Activated T-cell treated with anti-CD3 and anti-CD28 coated beads for 24 hours (primary cell): Measurements from ENCODE around the gene TEX51.

Experiments
- DNase-seq: peaks from one replicate; pipeline ENCODE4 v3.0.0-alpha.2; 2020; ENCODE audit warnings: low read depth

The TEX51 gene

DNA sequence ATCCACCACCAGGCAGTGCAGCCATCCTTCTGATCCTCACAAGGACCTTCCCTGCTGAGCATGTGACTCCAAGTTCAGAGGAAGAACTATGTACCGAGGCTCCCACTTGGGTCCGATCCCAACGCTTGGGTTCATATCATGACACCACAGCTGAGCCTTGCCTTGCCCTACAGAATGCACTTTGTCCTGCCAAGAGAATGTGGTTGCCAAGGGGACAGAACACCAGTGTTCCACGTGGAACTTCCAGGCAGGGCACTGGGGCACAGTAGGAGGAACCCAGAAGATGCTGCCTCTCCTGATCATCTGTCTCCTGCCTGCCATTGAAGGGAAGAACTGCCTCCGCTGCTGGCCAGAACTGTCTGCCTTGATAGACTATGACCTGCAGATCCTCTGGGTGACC is at the start of gene TEX51:
TEX51 (plus strand) TSS at position 255 of the 400 bp plus-strand sequence; CDS start at position 284, 29 bp downstream.
- no peak for DNase-seq

- no peak for DNase-seq
Observed at GRCh38 chr2:126849054-126849453, 49.6 kb upstream of the TEX51 start.

DNA sequence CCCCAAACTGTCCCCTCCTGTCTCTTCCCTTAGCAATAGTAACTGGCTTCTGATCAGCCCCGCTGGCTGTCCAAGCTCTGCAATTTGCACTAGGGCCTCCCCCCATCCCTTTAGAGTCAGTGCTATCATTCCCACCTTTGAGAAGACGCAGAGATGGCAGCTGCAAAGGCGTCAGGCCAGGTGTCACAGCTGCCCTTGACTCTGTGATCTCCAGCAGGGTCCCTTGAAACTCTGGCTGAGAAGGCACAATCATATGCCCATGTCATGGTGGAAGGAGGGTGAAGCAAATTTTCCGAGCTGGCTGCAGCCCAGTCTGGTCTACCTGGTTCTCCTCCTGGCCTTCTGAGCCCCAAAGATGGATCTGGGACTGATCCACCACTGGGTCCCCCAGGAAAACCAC is 49.2 kb upstream of the TEX51 start:
- DNase-seq, result no peak

DNA sequence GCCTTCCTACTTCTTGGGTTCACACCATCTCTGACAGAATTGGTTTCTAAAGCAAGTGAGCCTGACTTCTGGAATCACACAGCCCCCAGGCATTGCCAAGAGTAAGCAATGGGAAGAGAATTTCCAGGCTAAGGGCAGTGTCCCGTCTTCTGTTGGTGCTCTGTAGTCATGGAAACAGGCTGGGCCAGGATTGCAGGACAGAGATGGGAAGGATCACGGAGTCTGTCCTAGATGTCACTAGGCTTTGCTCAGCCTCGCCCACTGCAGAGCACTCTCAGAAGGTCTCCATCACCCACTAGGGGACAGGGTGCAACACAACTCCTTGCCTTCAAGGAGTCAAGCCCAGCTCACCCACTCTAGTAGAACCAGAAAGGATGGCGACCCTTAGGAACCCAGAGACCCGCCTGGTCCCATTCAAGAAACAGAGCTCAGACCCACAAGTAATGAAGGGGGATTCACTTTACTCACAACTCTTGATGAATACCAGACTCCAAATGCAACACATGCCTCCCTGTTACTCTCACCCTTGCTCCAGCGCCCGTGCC is 48.6 kb upstream of the TEX51 start:
- DNase-seq, result no peak

DNA sequence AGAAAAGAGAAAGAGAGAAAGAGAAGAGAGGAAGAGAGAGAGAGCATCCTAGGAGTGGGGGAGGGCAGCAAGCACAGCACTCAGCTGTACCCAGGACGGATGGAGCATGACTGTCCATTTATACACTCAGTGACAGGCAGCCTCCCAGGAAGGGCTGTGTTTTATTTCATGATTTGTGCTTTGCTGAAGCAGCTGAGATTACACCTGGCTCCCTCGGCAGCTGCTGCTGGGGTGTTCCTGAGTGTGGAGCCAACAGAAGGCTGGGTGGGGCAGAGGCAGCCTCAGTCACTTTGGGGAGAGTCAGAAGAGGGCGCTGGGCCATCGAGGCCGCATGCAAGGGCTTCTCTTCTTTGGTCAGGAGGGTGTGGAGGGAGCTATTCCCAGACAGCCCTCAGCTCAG is 47.8 kb upstream of the TEX51 start:
- no peak for DNase-seq

- DNase-seq, result no peak
Observed at GRCh38 chr2:126851756-126852155, 46.9 kb upstream of the TEX51 start.

DNA sequence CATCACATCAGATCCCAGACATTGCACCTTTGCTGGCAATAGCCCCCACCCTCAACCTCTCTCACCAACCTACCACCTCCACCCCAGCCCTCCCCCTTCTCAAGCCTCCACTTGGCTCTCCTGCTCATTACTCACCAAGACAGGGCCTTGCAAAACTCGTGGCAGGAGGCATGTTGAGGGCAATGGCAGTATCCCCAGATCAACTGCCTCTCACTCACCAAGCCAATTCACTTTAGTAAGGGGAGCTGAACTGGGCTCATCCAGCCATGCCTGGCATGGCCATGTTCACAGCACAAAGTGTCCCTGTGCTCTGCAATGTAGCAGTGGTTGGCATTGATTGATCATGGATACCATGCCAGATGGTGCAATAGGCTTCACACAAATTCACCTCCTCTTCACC is 46.3 kb upstream of the TEX51 start:
- DNase-seq, result no peak

GRCh38 chr2:126855606-126856005 is 43.1 kb upstream of the TEX51 start:
- no peak for DNase-seq

DNA sequence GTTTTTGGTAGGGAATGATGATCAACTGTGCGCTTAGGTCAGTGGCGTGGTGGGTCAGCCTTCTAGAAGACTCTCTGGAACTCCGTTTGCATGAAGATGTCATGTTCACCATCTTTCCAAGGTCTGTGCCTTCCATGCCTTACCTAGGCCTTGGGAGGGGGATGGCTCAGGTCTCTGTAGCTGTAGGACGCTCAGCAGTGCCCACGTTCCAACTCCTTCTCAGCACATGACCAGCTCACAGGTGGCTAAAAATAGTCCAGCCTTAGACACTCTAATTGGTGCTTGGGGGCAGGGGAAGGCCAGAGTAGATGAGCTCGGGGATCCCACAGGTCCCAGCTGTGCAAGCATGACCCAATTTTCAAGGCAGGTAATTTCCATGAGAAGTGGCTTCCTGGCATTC is 42.3 kb upstream of the TEX51 start:
- DNase-seq, result no peak

DNA sequence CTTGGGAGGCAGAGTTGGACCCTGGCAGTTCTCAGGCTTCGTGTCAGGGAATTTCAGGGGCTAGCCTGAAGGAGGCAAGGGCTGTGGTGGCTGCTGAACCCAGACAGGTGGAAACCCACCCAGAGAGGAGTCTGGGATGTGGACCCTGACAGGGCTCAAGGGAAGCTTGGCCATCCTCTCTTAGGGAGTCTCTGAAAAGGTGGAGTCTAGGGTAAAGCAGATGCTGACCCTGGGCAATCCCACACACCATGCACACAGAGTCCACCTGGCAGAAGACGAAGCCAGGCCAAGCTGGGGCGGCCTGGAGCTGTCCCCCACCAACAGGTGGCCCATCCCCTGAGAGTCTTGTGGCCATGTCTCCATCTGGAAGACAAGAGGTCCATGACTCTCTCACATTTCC is 41.2 kb upstream of the TEX51 start:
- DNase-seq, result no peak

GRCh38 chr2:126858013-126858412 is 40.7 kb upstream of the TEX51 start:
- DNase-seq, result no peak

DNA sequence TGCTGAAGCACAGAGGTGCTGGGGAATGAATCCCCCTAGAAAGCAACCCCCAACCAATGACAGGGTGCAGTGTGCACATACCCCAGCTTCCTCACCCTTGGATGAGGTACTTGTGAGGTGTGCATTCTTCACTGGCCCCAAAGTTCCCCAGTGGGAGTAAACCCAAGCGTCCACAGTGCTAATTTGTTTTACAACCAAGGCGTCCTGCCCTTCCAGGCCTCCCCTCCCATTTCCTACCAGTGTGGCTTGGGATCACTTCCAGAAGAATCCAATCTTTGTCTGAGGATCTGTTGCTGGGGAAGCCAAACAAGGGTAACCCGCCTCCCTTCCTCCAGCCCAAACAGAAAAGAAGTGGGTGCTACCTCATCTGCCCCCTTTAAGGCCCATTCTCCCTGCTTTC is 40.3 kb upstream of the TEX51 start:
- DNase-seq, result no peak

- no peak for DNase-seq
Observed at GRCh38 chr2:126858991-126859390, 39.7 kb upstream of the TEX51 start.

DNA sequence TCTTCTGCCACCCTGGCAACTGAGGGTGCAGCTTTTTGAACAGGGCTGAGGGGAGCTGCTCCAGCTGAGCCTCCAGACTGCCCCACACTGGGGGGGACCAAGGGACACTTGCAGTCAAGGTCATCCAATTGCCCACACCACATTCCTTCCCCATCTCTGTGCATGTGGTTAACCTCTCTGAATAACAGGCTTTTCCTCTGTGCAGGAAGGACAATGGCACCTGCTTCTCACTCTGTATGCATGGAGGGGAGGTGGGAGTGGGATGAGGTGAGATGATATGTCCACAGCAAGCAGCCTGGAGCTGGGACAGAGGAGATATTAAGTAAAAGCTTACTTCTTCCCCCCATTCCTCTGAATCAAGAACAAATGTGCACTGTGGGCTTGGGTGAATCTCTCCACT is 39.1 kb upstream of the TEX51 start:
- DNase-seq, result no peak

DNA sequence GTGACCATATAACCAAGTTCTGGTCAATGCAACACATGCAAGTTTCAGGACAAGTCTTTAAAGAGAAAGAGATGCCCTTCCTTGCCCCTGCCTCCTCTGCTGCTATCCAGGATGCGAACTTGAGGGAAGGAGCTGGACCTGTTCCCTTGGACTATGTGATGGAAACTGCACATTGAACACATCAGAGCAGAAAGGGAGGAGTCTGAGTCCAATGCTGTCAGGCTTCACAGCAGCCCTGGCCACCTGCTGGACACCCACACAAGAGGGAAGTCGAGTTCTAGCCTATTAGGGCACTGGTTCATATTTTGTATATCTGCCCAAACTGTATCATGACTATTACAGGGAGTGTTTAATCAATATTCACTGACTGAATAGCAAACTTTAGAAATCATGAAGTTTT is 38.3 kb upstream of the TEX51 start:
- DNase-seq, result no peak

DNA sequence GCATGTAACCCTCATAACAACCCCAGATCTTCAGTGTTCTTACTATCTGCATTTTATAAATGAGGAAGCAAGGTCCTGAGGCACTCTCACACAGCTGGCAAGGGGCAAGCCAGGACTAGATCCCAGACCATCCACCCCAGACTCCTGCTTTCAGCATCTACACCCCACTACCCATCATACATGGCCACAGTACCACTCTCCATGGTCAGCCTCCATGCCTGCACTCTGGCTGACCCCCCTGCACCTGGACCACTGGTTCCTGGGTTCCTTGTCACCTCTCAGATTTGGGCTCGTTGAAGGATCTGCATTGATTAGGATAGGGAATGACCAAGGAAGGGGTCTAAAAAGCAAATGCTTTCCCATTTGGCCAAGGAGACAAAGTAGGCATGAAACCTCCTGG is 36.0 kb upstream of the TEX51 start:
- no peak for DNase-seq

DNA sequence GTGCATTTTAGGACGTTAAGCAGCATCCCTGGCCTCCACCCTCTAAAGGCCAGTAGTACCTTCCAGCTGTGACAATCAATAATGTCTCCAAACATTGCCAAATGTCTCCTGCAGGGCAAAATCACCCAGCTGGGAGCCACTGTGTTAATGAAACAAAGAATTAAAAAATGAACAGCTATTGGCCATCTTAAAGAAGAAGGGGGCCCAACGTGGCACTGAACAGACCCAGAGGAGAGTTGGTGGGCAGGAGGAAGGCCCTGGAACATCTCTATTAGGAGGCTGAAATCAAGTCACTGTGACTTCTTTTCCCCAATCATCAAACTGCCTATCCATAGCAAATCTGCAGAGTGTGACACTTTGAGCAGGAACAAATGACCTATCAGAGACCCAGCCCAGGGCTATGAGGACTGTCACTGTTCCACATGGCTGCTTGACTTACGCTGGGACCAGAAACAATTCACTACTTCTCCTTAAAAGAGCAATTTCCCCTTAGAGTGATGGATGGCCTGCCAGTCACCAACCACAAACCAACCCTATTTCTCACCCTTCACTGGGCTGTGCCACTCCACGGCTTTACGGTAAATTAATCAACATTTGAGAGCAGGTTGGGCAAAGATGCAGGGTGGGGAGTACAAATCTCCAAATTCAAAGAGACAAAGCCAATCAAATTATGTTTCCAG is 35.2 kb upstream of the TEX51 start:
- DNase-seq, result no peak

DNA sequence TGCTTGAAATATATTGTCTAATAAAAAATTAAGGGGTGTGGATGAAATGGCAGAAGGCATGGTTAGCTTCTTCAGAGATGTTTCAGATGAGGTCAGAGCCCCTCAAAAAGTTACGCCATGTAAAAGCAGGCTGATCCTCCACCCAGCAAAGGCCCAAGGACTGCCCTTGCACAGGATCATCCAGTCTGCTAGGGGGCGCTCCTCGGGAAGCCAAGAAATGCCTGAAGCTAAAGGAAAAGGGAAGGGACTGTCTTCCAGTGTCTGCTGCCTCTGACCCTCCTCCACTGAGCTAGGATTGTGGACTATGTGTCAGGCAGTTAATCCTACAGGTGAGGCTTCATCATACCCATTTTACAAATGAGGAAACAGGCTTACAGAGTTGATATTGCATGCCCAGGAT is 33.8 kb upstream of the TEX51 start:
- DNase-seq, result no peak

DNA sequence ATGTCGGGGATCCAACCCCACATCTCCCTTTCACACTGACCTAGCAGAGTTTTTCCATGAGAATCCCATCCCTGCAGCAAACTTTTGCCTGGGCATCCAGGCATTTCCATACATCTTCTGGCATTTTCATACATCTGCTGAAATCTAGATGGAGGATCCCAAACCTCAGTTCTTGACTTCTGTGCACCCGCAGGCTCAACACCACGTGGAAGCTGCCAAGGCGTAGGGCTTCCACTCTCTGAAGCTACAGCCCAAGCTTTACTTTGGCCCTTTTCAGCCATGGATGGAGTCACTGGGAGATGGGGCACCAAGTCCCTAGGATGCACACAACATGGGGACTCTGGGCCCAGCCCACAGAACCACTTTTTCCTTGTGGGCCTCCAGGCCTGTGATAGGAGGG is 32.2 kb upstream of the TEX51 start:
- no peak for DNase-seq

GRCh38 chr2:126874961-126875360 is 23.7 kb upstream of the TEX51 start:
- DNase-seq, result no peak

DNA sequence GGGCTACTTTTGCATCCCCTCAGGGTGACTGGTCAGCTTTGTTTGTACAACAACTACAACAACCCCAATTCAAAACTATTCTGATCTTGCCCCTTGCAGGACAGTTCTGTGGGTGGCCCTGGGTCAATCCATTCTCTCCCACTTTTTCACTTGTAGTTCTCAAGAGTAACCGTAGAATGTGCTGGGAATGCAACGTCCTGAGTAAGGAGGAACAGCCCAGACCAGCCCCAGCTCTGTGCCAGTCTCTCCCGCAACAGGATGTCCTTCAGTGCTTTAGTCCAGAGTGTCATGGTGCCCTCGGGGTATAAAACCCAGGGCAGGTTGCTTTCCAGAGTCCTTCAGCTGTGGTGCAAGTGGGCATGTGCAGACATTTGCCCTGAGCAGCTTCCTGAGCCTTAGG is 22.1 kb upstream of the TEX51 start:
- DNase-seq, result no peak

GRCh38 chr2:126877041-126877440 is 21.6 kb upstream of the TEX51 start:
- DNase-seq, result no peak

DNA sequence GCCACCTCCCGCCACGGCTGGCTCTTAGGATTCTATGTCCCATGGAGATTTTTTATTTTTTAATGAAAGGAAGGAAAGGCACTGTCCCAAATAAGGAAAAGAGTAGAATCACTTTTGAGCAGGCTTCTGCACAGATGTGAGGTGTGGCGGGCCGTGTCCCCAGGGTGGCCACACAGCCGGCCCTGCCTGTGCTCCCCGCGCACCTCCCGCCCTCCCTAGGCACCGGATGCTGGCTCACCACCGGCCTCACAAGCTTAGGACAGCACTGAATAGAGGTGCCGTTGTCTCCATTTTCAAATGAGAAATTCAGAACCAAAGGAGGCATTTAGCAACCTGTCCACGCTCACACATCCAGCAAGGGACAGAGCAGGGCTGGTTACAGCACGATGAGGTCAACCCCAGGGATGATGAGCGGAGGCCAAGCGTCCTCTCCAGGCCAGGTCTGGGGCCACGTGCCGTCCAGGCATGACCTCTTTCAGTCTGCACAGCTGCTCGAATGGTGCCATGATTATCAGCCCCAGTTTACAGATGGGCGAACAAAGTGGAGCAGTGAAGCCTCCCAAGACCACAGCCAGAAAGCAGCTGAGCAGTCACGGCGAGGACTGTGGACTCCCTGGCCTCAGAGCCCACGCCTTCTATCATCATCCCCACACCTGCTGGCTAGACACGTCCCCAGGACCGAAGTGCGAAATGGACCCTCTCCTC is 20.7 kb upstream of the TEX51 start:
- no peak for DNase-seq

GRCh38 chr2:126878601-126879000 is 20.1 kb upstream of the TEX51 start:
- no peak for DNase-seq
